ENCODE measurements around the gene SLC37A1. TPM values are rescaled to one million over a fixed set of nuclear protein-coding genes. Genes with fewer than 3 reads are reported as not detected.

Gene SLC37A1
- total and polyA plus RNA-seq, 4 donors = 2.0 to 7.2 (median 4.3) TPM

GRCh38 chr21:42595283-42596187, 81.9 kb downstream of the SLC37A1 start:
- H3K27ac ChIP-seq (ENCODE audit: low read depth in 1 of 2, low read length in 2 of 2) = no peak overlapping the region
- no peaks in the 10 kb centered on the region for H3K36me3 ChIP-seq (ENCODE audit: control insufficient read depth in 4 of 4, insufficient read depth in 3 of 4, low read depth in 1 of 4, low read length in 3 of 4)
- H3K27me3 ChIP-seq (ENCODE audit: control insufficient read depth in 4 of 4, insufficient read depth in 4 of 4, low read length in 3 of 4) = no peaks in the 10 kb centered on the region
- no peak overlapping the region for H3K4me3 ChIP-seq (ENCODE audit: low read depth in 1 of 3, low read length in 3 of 3)
- 94% methylated on average over 25 of the region's 25 CpGs for WGBS
- H3K9ac ChIP-seq (ENCODE audit: low read depth in 1 of 2, low read length in 2 of 2) = no peak overlapping the region
- no peak for DNase-seq (ENCODE audit: low spot score)
- H3K9me3 ChIP-seq (ENCODE audit: control insufficient read depth in 4 of 4, low read length in 3 of 4) = no peaks in the 10 kb centered on the region
- TF ChIP-seq, protein P1, sequence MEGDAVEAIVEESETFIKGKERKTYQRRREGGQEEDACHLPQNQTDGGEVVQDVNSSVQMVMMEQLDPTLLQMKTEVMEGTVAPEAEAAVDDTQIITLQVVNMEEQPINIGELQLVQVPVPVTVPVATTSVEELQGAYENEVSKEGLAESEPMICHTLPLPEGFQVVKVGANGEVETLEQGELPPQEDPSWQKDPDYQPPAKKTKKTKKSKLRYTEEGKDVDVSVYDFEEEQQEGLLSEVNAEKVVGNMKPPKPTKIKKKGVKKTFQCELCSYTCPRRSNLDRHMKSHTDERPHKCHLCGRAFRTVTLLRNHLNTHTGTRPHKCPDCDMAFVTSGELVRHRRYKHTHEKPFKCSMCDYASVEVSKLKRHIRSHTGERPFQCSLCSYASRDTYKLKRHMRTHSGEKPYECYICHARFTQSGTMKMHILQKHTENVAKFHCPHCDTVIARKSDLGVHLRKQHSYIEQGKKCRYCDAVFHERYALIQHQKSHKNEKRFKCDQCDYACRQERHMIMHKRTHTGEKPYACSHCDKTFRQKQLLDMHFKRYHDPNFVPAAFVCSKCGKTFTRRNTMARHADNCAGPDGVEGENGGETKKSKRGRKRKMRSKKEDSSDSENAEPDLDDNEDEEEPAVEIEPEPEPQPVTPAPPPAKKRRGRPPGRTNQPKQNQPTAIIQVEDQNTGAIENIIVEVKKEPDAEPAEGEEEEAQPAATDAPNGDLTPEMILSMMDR (IDR thresholded peaks at IDR 0.05; ENCODE audit: low read depth, low read length, missing input control) = no peak
- TF ChIP-seq TAF1 (conservative IDR thresholded peaks at IDR 0.05) (no peak), FOXA2 (IDR thresholded peaks at IDR 0.05) (no peak), SP1 (IDR thresholded peaks at IDR 0.05) (no peak), NR2F2 (IDR thresholded peaks at IDR 0.05) (no peak), FOXA1 (IDR thresholded peaks at IDR 0.05) (no peak), RXRA (IDR thresholded peaks at IDR 0.05) (no peak), HNF4G (IDR thresholded peaks at IDR 0.05) (no peak)
- TF ChIP-seq, protein P2, sequence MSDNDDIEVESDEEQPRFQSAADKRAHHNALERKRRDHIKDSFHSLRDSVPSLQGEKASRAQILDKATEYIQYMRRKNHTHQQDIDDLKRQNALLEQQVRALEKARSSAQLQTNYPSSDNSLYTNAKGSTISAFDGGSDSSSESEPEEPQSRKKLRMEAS (IDR thresholded peaks at IDR 0.05) = no peak
- TF ChIP-seq, protein P3, sequence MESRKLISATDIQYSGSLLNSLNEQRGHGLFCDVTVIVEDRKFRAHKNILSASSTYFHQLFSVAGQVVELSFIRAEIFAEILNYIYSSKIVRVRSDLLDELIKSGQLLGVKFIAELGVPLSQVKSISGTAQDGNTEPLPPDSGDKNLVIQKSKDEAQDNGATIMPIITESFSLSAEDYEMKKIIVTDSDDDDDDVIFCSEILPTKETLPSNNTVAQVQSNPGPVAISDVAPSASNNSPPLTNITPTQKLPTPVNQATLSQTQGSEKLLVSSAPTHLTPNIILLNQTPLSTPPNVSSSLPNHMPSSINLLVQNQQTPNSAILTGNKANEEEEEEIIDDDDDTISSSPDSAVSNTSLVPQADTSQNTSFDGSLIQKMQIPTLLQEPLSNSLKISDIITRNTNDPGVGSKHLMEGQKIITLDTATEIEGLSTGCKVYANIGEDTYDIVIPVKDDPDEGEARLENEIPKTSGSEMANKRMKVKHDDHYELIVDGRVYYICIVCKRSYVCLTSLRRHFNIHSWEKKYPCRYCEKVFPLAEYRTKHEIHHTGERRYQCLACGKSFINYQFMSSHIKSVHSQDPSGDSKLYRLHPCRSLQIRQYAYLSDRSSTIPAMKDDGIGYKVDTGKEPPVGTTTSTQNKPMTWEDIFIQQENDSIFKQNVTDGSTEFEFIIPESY (IDR thresholded peaks at IDR 0.05) = no peak
- H3K4me1 ChIP-seq (ENCODE audit: control insufficient read depth in 4 of 4, insufficient read depth in 4 of 4, low read length in 3 of 4) = peaks cover 0 to 7% (median 2%) of the 10 kb centered on the region in 4 donors

GRCh38 chr21:42596657-42597056, 83.0 kb downstream of the SLC37A1 start:
- no peaks in the 10 kb centered on the region for H3K9me3 ChIP-seq (ENCODE audit: control insufficient read depth in 4 of 4, low read length in 3 of 4)
- no peak for DNase-seq (ENCODE audit: low spot score)
- H3K36me3 ChIP-seq (ENCODE audit: control insufficient read depth in 4 of 4, insufficient read depth in 3 of 4, low read depth in 1 of 4, low read length in 3 of 4) = no peaks in the 10 kb centered on the region
- no peaks in the 10 kb centered on the region for H3K27me3 ChIP-seq (ENCODE audit: control insufficient read depth in 4 of 4, insufficient read depth in 4 of 4, low read length in 3 of 4)
- peaks cover 0 to 7% (median 2%) of the 10 kb centered on the region in 4 donors for H3K4me1 ChIP-seq (ENCODE audit: control insufficient read depth in 4 of 4, insufficient read depth in 4 of 4, low read length in 3 of 4)
- H3K27ac ChIP-seq (ENCODE audit: low read depth in 1 of 2, low read length in 2 of 2) = no peak overlapping the region
- H3K4me3 ChIP-seq (ENCODE audit: low read depth in 1 of 3, low read length in 3 of 3) = no peak overlapping the region
- TF ChIP-seq ATF3 (IDR thresholded peaks at IDR 0.05) = no peak
- TF ChIP-seq, protein P2 (IDR thresholded peaks at IDR 0.05) = no peak
- TF ChIP-seq RAD21 (IDR thresholded peaks at IDR 0.05) = no peak
- TF ChIP-seq RXRA (IDR thresholded peaks at IDR 0.05) = no peak
- TF ChIP-seq FOXA1 (IDR thresholded peaks at IDR 0.05) = no peak
- no peak for TF ChIP-seq JUND (IDR thresholded peaks at IDR 0.05)
- TF ChIP-seq TAF1 (conservative IDR thresholded peaks at IDR 0.05) = no peak
- TF ChIP-seq FOXA2 (IDR thresholded peaks at IDR 0.05) = no peak
- TF ChIP-seq, protein P3 (IDR thresholded peaks at IDR 0.05) = no peak
- TF ChIP-seq REST (IDR thresholded peaks at IDR 0.05) = no peak
- no peak for TF ChIP-seq YY1 (IDR thresholded peaks at IDR 0.05)
- no peak for TF ChIP-seq GABPA (IDR thresholded peaks at IDR 0.05 in 1 of 2, conservative IDR thresholded peaks at IDR 0.05 in 1 of 2)
- no peak for TF ChIP-seq SP1 (IDR thresholded peaks at IDR 0.05)
- no peak for TF ChIP-seq NR2F2 (IDR thresholded peaks at IDR 0.05)
- TF ChIP-seq EGR1 (IDR thresholded peaks at IDR 0.05; ENCODE audit: low read depth in 2 of 2) = no peak
- TF ChIP-seq, protein P1 (IDR thresholded peaks at IDR 0.05; ENCODE audit: low read depth, low read length, missing input control) = no peak
- WGBS = 99% methylated on average over 2 of the region's 2 CpGs
- no peak overlapping the region for H3K9ac ChIP-seq (ENCODE audit: low read depth in 1 of 2, low read length in 2 of 2)

Data from liver (tissue), 9 donors.